ENCODE measurements around the gene ZDHHC14. TPM values are rescaled to one million over a fixed set of nuclear protein-coding genes. Genes with fewer than 3 reads are reported as not detected.
"Not testable (repeated sequence)": the region's sequence is repeated elsewhere in the genome, so short reads cannot be mapped to it uniquely, and the experiment has no call there.

ZDHHC14 gene
- polyA plus RNA-seq, 2 of the 4 experiments (the other 2 are of a cell fraction): 2.2 to 2.8 TPM

DNA sequence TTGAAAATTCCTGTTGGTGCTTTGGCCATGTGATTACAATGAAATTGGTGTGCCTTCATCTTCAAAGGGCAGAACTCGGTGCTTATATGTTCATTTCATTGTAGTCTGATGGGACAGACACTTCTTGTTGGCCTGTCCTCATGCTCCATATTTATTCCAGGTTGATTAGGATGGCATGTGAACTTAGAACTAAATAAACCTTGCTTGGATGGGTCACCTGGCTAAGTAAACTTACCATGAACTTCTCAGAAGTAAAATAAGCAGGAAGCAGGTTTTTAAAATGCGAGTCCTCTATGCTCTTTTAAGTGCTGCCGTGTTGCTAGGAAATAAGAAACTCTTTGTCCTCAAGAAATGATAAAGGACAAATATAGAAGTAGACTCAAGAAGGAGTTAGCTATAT is 26.7 kb downstream of the ZDHHC14 start (continued):
- TF ChIP-seq, protein P1, sequence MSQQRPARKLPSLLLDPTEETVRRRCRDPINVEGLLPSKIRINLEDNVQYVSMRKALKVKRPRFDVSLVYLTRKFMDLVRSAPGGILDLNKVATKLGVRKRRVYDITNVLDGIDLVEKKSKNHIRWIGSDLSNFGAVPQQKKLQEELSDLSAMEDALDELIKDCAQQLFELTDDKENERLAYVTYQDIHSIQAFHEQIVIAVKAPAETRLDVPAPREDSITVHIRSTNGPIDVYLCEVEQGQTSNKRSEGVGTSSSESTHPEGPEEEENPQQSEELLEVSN (IDR thresholded peaks at IDR 0.05; ENCODE audit: borderline replicate concordance, low read depth): no peak
- no peak for TF ChIP-seq GATA3 (IDR thresholded peaks at IDR 0.05; ENCODE audit: borderline replicate concordance)
- no peak for TF ChIP-seq HEYL (CRISPR knock-in tag; IDR thresholded peaks at IDR 0.05)
- no peak for TF ChIP-seq JUNB (IDR thresholded peaks at IDR 0.05)

DNA sequence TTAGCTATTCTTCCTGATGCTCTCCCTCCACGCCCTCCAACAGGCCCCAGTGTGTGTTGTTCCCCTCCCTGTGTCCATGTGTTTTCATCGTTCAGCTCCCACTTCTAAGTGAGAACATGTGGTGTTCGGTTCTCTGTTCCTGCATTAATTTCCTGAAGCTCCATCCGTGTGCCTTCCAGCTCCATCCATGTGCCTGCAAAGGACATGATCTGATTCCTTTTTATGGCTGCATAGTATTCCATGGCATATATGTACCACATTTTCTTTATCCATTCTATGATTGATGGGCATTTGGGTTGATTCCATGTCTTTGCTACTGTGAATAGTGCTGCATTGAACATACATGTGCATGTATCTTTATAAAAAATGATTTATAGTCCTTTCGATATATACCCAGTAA is 27.4 kb downstream of the ZDHHC14 start:
- H3K9me3 ChIP-seq; H3K4me2 ChIP-seq; DNase-seq (ENCODE audit: low read depth in 1 of 2, low spot score in 1 of 2); H3K4me1 ChIP-seq; CTCF ChIA-PET; FAIRE-seq; POLR2A ChIA-PET; H3K4me3 ChIP-seq; ATAC-seq; H3K27ac ChIP-seq: not testable (repeated sequence)
- WGBS (ENCODE audit: missing lambda C conversion rate): 77% methylated on average over 5 of the region's 5 CpGs

DNA sequence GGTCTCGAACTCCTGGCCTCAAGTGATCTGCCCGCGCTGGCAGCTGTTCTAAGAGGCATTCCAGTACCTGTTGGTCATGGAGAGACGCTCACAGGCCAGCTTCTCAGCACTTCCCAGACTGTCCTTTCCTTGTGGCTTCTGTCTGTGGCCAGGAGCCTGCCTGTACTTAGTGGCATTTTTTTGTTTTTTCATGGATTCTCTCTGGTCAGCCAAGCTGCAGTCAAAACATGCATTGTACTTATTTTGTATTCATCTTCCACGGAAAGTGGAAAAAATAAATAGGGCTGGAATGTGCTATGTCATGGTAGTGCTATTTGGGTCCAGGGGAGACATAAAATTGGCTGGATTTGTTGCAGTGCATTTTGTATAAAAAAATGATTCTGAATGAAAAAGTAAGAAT is 29.1 kb downstream of the ZDHHC14 start:
- POLR2A ChIA-PET: no interaction called here
- CTCF ChIA-PET: no interaction called here
- TF ChIP-seq, protein P2, sequence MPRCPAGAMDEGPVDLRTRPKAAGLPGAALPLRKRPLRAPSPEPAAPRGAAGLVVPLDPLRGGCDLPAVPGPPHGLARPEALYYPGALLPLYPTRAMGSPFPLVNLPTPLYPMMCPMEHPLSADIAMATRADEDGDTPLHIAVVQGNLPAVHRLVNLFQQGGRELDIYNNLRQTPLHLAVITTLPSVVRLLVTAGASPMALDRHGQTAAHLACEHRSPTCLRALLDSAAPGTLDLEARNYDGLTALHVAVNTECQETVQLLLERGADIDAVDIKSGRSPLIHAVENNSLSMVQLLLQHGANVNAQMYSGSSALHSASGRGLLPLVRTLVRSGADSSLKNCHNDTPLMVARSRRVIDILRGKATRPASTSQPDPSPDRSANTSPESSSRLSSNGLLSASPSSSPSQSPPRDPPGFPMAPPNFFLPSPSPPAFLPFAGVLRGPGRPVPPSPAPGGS (IDR thresholded peaks at IDR 0.05): no peak
- TF ChIP-seq HOXA7 (CRISPR knock-in tag; IDR thresholded peaks at IDR 0.05): no peak
- no peak for TF ChIP-seq TFCP2L1 (CRISPR knock-in tag; IDR thresholded peaks at IDR 0.05)
- TF ChIP-seq, protein P3, sequence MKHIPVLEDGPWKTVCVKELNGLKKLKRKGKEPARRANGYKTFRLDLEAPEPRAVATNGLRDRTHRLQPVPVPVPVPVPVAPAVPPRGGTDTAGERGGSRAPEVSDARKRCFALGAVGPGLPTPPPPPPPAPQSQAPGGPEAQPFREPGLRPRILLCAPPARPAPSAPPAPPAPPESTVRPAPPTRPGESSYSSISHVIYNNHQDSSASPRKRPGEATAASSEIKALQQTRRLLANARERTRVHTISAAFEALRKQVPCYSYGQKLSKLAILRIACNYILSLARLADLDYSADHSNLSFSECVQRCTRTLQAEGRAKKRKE (CRISPR knock-in tag; IDR thresholded peaks at IDR 0.05; ENCODE audit: low read depth): no peak
- TF ChIP-seq ZC3H11A (IDR thresholded peaks at IDR 0.05): no peak
- TF ChIP-seq, protein P1 (IDR thresholded peaks at IDR 0.05; ENCODE audit: borderline replicate concordance, low read depth): no peak
- TF ChIP-seq RNF2 (IDR thresholded peaks at IDR 0.05; ENCODE audit: borderline replicate concordance, low read depth): no peak
- TF ChIP-seq HOXB5 (CRISPR knock-in tag; IDR thresholded peaks at IDR 0.05): no peak
- TF ChIP-seq SMC3 (IDR thresholded peaks at IDR 0.05): no peak
- no peak for TF ChIP-seq EHMT2 (IDR thresholded peaks at IDR 0.05; ENCODE audit: low read depth)
- TF ChIP-seq, protein P4, sequence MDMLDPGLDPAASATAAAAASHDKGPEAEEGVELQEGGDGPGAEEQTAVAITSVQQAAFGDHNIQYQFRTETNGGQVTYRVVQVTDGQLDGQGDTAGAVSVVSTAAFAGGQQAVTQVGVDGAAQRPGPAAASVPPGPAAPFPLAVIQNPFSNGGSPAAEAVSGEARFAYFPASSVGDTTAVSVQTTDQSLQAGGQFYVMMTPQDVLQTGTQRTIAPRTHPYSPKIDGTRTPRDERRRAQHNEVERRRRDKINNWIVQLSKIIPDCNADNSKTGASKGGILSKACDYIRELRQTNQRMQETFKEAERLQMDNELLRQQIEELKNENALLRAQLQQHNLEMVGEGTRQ (IDR thresholded peaks at IDR 0.05): no peak
- TF ChIP-seq, protein P5, sequence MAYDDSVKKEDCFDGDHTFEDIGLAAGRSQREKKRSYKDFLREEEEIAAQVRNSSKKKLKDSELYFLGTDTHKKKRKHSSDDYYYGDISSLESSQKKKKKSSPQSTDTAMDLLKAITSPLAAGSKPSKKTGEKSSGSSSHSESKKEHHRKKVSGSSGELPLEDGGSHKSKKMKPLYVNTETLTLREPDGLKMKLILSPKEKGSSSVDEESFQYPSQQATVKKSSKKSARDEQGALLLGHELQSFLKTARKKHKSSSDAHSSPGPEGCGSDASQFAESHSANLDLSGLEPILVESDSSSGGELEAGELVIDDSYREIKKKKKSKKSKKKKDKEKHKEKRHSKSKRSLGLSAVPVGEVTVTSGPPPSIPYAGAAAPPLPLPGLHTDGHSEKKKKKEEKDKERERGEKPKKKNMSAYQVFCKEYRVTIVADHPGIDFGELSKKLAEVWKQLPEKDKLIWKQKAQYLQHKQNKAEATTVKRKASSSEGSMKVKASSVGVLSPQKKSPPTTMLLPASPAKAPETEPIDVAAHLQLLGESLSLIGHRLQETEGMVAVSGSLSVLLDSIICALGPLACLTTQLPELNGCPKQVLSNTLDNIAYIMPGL (CRISPR knock-in tag; IDR thresholded peaks at IDR 0.05; ENCODE audit: borderline replicate concordance): no peak
- no peak for TF ChIP-seq FOXS1 (CRISPR knock-in tag; IDR thresholded peaks at IDR 0.05)
- H3K4me1 ChIP-seq: no peaks in the 10 kb centered on the region
- 84% methylated on average over 5 of the region's 5 CpGs for WGBS (ENCODE audit: missing lambda C conversion rate)
- H3K27ac ChIP-seq: no peak overlapping the region
- no peaks in the 10 kb centered on the region for H3K9me3 ChIP-seq
- no peak for ATAC-seq
- DNase-seq (ENCODE audit: low read depth in 1 of 2, low spot score in 1 of 2): no peak
- H3K4me2 ChIP-seq: no peak overlapping the region
- no peak for FAIRE-seq
- no peak overlapping the region for H3K4me3 ChIP-seq

Data from A549 (cell line).